ENCODE data around the gene UQCRC1. TPM values are rescaled to one million over a fixed set of nuclear protein-coding genes. Genes with fewer than 3 reads are reported as not detected.

The UQCRC1 gene
- total and polyA plus RNA-seq, 2 donors from 2014 or later, result 207 to 584 TPM

GRCh38 chr3:48636149-48636655 lies 26.8 kb upstream of the UQCRC1 start:
- peaks cover 0 to 19% (median 4%) of the 10 kb centered on the region in 3 donors for H3K36me3 ChIP-seq (ENCODE audit: control insufficient read depth in 2 of 3, insufficient read depth in 3 of 3, low read length in 3 of 3)
- H3K9ac ChIP-seq (ENCODE audit: low read length in 3 of 3), result peak overlapping the region in 2 of 3 donors; percentile 29 to 78
- H3K27me3 ChIP-seq (ENCODE audit: control insufficient read depth, insufficient read depth, low read length), result no peaks in the 10 kb centered on the region
- intact Hi-C loops (cut with DNase I), result no loop called here
- no peak for TF ChIP-seq CTCF (IDR thresholded peaks at IDR 0.05; ENCODE audit: borderline replicate concordance, extremely low read depth, insufficient read depth)
- FAIRE-seq (no peak), DNase-seq (peak in 1 of 5 donors; percentile 47)
- H3K4me3 ChIP-seq (ENCODE audit: low read length in 3 of 3), result peak overlapping the region in 2 of 3 donors; percentile 58 to 84
- H3K27ac ChIP-seq (ENCODE audit: low read depth in 2 of 2, low read length in 2 of 2), result no peak overlapping the region
- H3K9me3 ChIP-seq (ENCODE audit: control insufficient read depth in 2 of 3, insufficient read depth in 1 of 3, low read length in 3 of 3), result no peaks in the 10 kb centered on the region
- peaks cover 0 to 21% (median 5%) of the 10 kb centered on the region in 3 donors for H3K4me1 ChIP-seq (ENCODE audit: control insufficient read depth in 2 of 3, insufficient read depth in 2 of 3, low read depth in 1 of 3, low read length in 3 of 3)

GRCh38 chr3:48635222-48636021 lies 26.0 kb upstream of the UQCRC1 start, which contains the start of gene SLC26A6:
Gene SLC26A6 (minus strand): TSS chr3:48635461. CDS start chr3:48635393, 68 bp downstream.
- DNase-seq, result peak; percentile 97 to 99 (median 98)
- no peaks in the 10 kb centered on the region for H3K27me3 ChIP-seq (ENCODE audit: control insufficient read depth, insufficient read depth, low read length)
- H3K9me3 ChIP-seq (ENCODE audit: control insufficient read depth in 2 of 3, insufficient read depth in 1 of 3, low read length in 3 of 3), result no peaks in the 10 kb centered on the region
- peak within 1 kb of the TSS; percentile 54 to 74 for H3K27ac ChIP-seq (ENCODE audit: low read depth in 2 of 2, low read length in 2 of 2)
- H3K9ac ChIP-seq (ENCODE audit: low read length in 3 of 3), result peak within 1 kb of the TSS; percentile 16 to 83 (median 51)
- FAIRE-seq, result peak; percentile 27
- H3K4me1 ChIP-seq (ENCODE audit: control insufficient read depth in 2 of 3, insufficient read depth in 2 of 3, low read depth in 1 of 3, low read length in 3 of 3), result peaks cover 0 to 21% (median 5%) of the 10 kb centered on the region in 3 donors
- TF ChIP-seq CTCF (IDR thresholded peaks at IDR 0.05; ENCODE audit: borderline replicate concordance, extremely low read depth, insufficient read depth), result peak; percentile 43
- intact Hi-C loops (cut with DNase I), result no loop called here
- H3K36me3 ChIP-seq (ENCODE audit: control insufficient read depth in 2 of 3, insufficient read depth in 3 of 3, low read length in 3 of 3), result peaks cover 0 to 27% (median 7%) of the 10 kb centered on the region in 3 donors
- H3K4me3 ChIP-seq (ENCODE audit: low read length in 3 of 3), result peak within 1 kb of the TSS; percentile 58 to 84 (median 72)

- Histone ChIP-seq H3K4me3 (ENCODE audit: low read length in 3 of 3) (peak overlapping the region; percentile 58 to 84 (median 72)), H3K27ac (ENCODE audit: low read depth in 2 of 2, low read length in 2 of 2) (peak overlapping the region; percentile 54 to 74), H3K4me1 (ENCODE audit: control insufficient read depth in 2 of 3, insufficient read depth in 2 of 3, low read depth in 1 of 3, low read length in 3 of 3) (peaks cover 0 to 21% (median 5%) of the 10 kb centered on the region in 3 donors), H3K9ac (ENCODE audit: low read length in 3 of 3) (peak overlapping the region; percentile 16 to 83 (median 51)), H3K36me3 (ENCODE audit: control insufficient read depth in 2 of 3, insufficient read depth in 3 of 3, low read length in 3 of 3) (peaks cover 0 to 34% (median 7%) of the 10 kb centered on the region in 3 donors), H3K27me3 (ENCODE audit: control insufficient read depth, insufficient read depth, low read length) (no peaks in the 10 kb centered on the region), H3K9me3 (ENCODE audit: control insufficient read depth in 2 of 3, insufficient read depth in 1 of 3, low read length in 3 of 3) (no peaks in the 10 kb centered on the region)
- TF ChIP-seq CTCF (IDR thresholded peaks at IDR 0.05; ENCODE audit: borderline replicate concordance, extremely low read depth, insufficient read depth), result no peak
- DNase-seq (peak; percentile 21 to 80 (median 61)), FAIRE-seq (no peak)
- intact Hi-C loops (cut with DNase I), result no loop called here
Measured at GRCh38 chr3:48634661-48635221, 25.3 kb upstream of the UQCRC1 start.

Measured in kidney (tissue), 14 donors.